ENCODE measurements around the gene PTMA. TPM values are rescaled to one million over a fixed set of nuclear protein-coding genes. Genes with fewer than 3 reads are reported as not detected.

Gene PTMA
- total RNA-seq, 4 donors from 2014 or later: 683 to 866 (median 805) TPM

GRCh38 chr2:231751042-231751815 lies 42.9 kb downstream of the PTMA start:
- no peak for TF ChIP-seq POLR2A (IDR thresholded peaks at IDR 0.05)
- no peak for TF ChIP-seq EP300 (IDR thresholded peaks at IDR 0.05)
- no peak for ATAC-seq
- 88 to 94% methylated on average over 2 to 4 of the region's 4 CpGs for WGBS, 2 donors (ENCODE audit: low coverage in 1 of 2)
- Histone ChIP-seq H3K9me3 (no peaks in the 10 kb centered on the region), H3K36me3 (no peaks in the 10 kb centered on the region), H3K4me3 (no peak overlapping the region), H3K27ac (no peak overlapping the region), H3K4me1 (no peaks in the 10 kb centered on the region), H3K27me3 (no peaks in the 10 kb centered on the region)

GRCh38 chr2:231752061-231752460 lies 43.7 kb downstream of the PTMA start:
- TF ChIP-seq, protein P1, sequence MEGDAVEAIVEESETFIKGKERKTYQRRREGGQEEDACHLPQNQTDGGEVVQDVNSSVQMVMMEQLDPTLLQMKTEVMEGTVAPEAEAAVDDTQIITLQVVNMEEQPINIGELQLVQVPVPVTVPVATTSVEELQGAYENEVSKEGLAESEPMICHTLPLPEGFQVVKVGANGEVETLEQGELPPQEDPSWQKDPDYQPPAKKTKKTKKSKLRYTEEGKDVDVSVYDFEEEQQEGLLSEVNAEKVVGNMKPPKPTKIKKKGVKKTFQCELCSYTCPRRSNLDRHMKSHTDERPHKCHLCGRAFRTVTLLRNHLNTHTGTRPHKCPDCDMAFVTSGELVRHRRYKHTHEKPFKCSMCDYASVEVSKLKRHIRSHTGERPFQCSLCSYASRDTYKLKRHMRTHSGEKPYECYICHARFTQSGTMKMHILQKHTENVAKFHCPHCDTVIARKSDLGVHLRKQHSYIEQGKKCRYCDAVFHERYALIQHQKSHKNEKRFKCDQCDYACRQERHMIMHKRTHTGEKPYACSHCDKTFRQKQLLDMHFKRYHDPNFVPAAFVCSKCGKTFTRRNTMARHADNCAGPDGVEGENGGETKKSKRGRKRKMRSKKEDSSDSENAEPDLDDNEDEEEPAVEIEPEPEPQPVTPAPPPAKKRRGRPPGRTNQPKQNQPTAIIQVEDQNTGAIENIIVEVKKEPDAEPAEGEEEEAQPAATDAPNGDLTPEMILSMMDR (IDR thresholded peaks at IDR 0.05): no peak
- TF ChIP-seq POLR2A (IDR thresholded peaks at IDR 0.05) (no peak), POLR2AphosphoS5 (IDR thresholded peaks at IDR 0.05) (no peak), EP300 (IDR thresholded peaks at IDR 0.05) (no peak)
- no peaks in the 10 kb centered on the region for H3K4me1 ChIP-seq
- no peaks in the 10 kb centered on the region for H3K27me3 ChIP-seq
- no peaks in the 10 kb centered on the region for H3K9me3 ChIP-seq
- ATAC-seq: no peak
- no peak overlapping the region for H3K27ac ChIP-seq
- WGBS, 2 donors (ENCODE audit: low coverage in 1 of 2): 80 to 90% methylated on average over 2 of the region's 2 CpGs
- H3K4me3 ChIP-seq: no peak overlapping the region
- no peaks in the 10 kb centered on the region for H3K36me3 ChIP-seq

- no peak for ATAC-seq
- H3K27ac ChIP-seq: no peak overlapping the region
- no peaks in the 10 kb centered on the region for H3K27me3 ChIP-seq
- no peaks in the 10 kb centered on the region for H3K4me1 ChIP-seq
- WGBS, 2 donors (ENCODE audit: low coverage in 1 of 2): 71 to 100% methylated on average over 1 to 2 of the region's 2 CpGs
- no peak overlapping the region for H3K4me3 ChIP-seq
- H3K36me3 ChIP-seq: no peaks in the 10 kb centered on the region
- no peaks in the 10 kb centered on the region for H3K9me3 ChIP-seq
- TF ChIP-seq, protein P1 (IDR thresholded peaks at IDR 0.05): no peak
- TF ChIP-seq POLR2AphosphoS5 (IDR thresholded peaks at IDR 0.05) (no peak), POLR2A (IDR thresholded peaks at IDR 0.05) (no peak), EP300 (IDR thresholded peaks at IDR 0.05) (no peak)
Observed at GRCh38 chr2:231761735-231762134, 53.4 kb downstream of the PTMA start.

Small RNA genes lying within 50 kb of the gene (small RNA-seq; reads per million reads assigned to genes)
- 0 reads per million in 4 donors for gene RF00015

Other genes with a start within 250 kb of the PTMA start
- 100 to 1,000 TPM; 106 to 163 (median 147) TPM for gene NCL, start 244.0 kb upstream of the PTMA start, total RNA-seq
- gene NMUR1, start 178.1 kb upstream of the PTMA start, total RNA-seq: 1 to 10 TPM; 2.2 to 7.0 (median 4.7) TPM
- gene TEX44, start 115.7 kb upstream of the PTMA start, total RNA-seq: not detected
- gene PDE6D, start 72.8 kb downstream of the PTMA start, total RNA-seq: 10 to 100 TPM; 24.3 to 33.7 (median 28.7) TPM
- gene COPS7B, start 77.9 kb downstream of the PTMA start, total RNA-seq: 10 to 100 TPM; 24.2 to 39.4 (median 30.0) TPM
- not detected for gene NPPC, start 217.9 kb downstream of the PTMA start, total RNA-seq